Activated T-cell treated with anti-CD3 and anti-CD28 coated beads, Interleukin-2, amount 50 U/mL, for 4 hours (primary cell): Measurements from ENCODE around the gene USP13. TPM values are rescaled to one million over a fixed set of nuclear protein-coding genes. Genes with fewer than 3 reads are reported as not detected.
"Not testable (repeated sequence)": the region's sequence is repeated elsewhere in the genome, so short reads cannot be mapped to it uniquely, and the experiment has no call there.

ENCODE experiments used
- ATAC-seq, 2 donors: fragments of 200-7000 bp; cut with Tn5 transposase; one replicate each; pipeline ENCODE4 v1.10.0; 2021
- DNase-seq: peaks from one replicate; pipeline ENCODE4 v3.0.0-alpha.2; 2020
- H3K27me3 Mint-ChIP-seq: one replicate; pipeline ENCODE4 v1.8.0; 2021; ENCODE audit warnings: low read depth, mixed read lengths
- H3K36me3 Mint-ChIP-seq: one replicate; pipeline ENCODE4 v1.8.0; 2022; ENCODE audit warnings: mixed read lengths; ENCODE audit not compliant: insufficient read depth
- H3K4me1 Mint-ChIP-seq: one replicate; pipeline ENCODE4 v1.8.0; 2021; ENCODE audit warnings: low read depth, mixed read lengths
- H3K4me3 Mint-ChIP-seq: one replicate; pipeline ENCODE4 v1.8.0; 2021; ENCODE audit warnings: mild to moderate bottlenecking, moderate library complexity, mixed read lengths
- H3K9me3 Mint-ChIP-seq: one replicate; pipeline ENCODE4 v1.8.0; 2021; ENCODE audit warnings: mixed read lengths
- total RNA-seq, 3 donors: library from RNA; stranded (reverse); gene quantifications; one replicate each; pipeline ENCODE4 v1.2.1, GENCODE V29; 2021

The USP13 gene
- total RNA-seq, 3 donors from 2014 or later = 6.6 to 9.7 (median 9.1) TPM

DNA sequence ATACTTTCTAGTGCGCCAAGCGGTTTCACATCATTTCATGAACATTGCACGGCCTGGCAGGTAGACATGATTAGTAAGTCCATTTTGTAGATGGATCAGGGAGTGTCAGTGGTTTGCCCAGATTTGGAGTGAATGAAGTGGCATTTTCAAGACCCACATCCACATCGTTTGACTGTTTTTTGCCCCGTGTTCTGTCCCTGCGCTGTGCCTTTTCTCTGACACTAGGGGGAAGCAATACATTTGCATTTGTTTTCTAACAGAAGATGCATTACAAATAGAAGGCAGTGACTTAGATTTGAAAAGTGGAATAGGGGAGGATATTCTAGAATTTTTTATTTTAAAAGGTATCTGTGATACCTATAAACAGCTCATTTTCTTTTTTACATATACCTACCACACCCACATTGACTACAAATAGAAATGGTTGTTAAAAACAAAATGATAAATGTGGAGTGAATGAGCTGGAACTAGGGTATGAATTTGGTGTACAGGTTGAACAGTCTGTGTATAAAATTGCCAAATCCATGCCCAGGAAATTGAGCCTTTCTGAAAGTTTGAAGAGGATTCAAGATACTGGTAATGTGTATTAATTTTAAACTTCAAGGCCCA is 98.0 kb downstream of the USP13 start:
- Mint-ChIP-seq H3K4me1 (no peaks in the 10 kb centered on the region), H3K36me3 (peaks cover 19% of the 10 kb centered on the region), H3K27me3 (no peaks in the 10 kb centered on the region), H3K9me3 (no peaks in the 10 kb centered on the region), H3K4me3 (no peak overlapping the region)
- no peak for DNase-seq
- ATAC-seq = no peak

DNA sequence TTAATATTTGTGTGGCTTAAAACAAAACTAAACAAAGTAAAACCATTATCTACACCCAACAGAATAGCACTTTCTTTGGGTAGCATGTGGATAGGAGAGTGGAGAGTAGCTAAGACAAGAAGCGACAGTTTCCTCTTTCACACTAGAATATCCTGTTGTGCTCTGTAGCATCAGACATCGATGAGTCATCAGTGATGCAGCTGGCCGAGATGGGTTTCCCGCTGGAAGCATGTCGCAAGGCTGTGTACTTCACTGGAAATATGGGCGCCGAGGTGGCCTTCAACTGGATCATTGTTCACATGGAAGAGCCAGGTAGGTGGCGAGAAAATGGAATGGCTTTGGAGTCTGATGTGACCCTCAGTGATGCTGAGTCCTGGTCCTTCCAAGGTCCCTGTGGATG is 108.1 kb downstream of the USP13 start:
- Mint-ChIP-seq H3K4me3 (no peak overlapping the region), H3K4me1 (no peaks in the 10 kb centered on the region), H3K36me3 (peaks cover 36% of the 10 kb centered on the region), H3K9me3 (no peaks in the 10 kb centered on the region), H3K27me3 (no peaks in the 10 kb centered on the region)
- no peak for DNase-seq
- ATAC-seq = no peak

DNA sequence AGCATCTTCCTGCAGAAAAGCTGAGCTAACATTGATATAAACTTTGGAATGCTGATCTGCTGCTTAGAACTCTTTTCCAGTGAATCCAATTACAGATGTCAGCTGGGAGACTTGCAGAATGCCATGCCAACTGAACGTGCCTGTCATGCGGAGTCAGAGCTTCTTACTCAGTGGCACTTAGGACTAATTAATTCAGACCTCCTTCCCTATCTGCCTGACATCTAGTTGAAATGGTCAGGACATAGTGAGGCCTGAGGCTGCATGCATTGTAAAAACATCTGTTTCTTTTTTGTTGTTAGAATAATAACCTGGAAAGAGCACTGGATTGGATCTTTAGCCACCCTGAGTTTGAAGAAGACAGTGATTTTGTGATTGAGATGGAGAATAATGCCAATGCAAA is 112.6 kb downstream of the USP13 start:
- DNase-seq (no peak), ATAC-seq (no peak)
- no peaks in the 10 kb centered on the region for H3K9me3 Mint-ChIP-seq
- no peaks in the 10 kb centered on the region for H3K4me1 Mint-ChIP-seq
- no peak overlapping the region for H3K4me3 Mint-ChIP-seq
- H3K36me3 Mint-ChIP-seq = peaks cover 41% of the 10 kb centered on the region
- H3K27me3 Mint-ChIP-seq = no peaks in the 10 kb centered on the region

DNA sequence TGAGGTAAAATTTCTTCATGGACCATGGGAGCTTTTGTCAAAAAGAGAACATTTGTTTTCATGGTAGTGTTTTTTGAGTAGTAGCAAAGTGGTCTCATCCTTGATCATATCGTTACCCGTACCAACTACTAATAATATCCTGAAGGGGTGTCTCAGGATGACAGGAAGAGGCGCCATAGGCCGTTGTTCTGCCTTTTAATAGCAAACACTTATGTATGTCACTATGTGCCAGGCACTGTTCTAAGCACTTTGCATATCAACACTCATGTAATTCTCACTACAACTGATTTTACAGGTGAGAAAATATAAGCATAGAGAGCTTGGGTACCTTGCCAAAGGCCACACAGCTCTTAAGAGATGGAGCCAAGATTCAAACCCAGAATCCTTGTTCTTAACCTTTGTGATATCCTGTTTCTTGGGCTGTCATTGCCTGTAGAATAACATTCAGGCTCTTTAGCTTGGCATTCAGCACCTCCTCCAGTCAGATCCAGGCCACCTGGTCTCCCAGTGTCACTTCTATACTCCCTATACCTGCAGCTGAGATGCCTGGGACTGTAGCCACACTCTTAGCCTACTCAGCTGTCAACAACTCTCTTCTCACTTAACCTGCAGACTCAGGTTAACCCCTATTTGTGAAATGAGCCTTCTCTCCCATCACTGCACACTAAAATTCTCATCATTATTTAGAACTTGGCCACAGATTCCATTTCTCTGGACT is 113.7 kb downstream of the USP13 start:
- Mint-ChIP-seq H3K9me3 (no peaks in the 10 kb centered on the region), H3K27me3 (no peaks in the 10 kb centered on the region), H3K36me3 (peaks cover 39% of the 10 kb centered on the region), H3K4me1 (no peaks in the 10 kb centered on the region), H3K4me3 (no peak overlapping the region)
- DNase-seq = no peak
- ATAC-seq = no peak

DNA sequence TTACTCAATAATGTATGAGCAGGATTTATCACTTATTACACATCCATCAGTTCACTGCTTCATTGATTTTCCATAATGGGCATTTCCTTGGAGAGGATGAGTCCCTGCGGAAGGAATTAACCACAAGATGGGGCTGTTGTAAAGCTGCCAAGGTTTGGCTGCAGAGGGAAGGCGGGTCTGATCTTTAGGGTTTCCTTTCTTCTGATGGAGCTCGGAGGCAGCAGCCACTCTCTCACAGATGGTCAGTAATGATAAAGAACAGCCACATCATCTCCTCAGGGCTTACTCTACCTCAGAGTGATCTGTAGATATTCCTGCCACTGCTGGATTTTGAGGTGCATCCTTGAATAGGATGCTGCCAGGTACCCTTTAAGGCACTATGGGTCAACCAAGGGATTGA is 115.2 kb downstream of the USP13 start:
- H3K27me3 Mint-ChIP-seq = no peaks in the 10 kb centered on the region
- H3K9me3 Mint-ChIP-seq = no peaks in the 10 kb centered on the region
- no peaks in the 10 kb centered on the region for H3K4me1 Mint-ChIP-seq
- DNase-seq (no peak), ATAC-seq (no peak)
- no peak overlapping the region for H3K4me3 Mint-ChIP-seq
- H3K36me3 Mint-ChIP-seq = peaks cover 30% of the 10 kb centered on the region

DNA sequence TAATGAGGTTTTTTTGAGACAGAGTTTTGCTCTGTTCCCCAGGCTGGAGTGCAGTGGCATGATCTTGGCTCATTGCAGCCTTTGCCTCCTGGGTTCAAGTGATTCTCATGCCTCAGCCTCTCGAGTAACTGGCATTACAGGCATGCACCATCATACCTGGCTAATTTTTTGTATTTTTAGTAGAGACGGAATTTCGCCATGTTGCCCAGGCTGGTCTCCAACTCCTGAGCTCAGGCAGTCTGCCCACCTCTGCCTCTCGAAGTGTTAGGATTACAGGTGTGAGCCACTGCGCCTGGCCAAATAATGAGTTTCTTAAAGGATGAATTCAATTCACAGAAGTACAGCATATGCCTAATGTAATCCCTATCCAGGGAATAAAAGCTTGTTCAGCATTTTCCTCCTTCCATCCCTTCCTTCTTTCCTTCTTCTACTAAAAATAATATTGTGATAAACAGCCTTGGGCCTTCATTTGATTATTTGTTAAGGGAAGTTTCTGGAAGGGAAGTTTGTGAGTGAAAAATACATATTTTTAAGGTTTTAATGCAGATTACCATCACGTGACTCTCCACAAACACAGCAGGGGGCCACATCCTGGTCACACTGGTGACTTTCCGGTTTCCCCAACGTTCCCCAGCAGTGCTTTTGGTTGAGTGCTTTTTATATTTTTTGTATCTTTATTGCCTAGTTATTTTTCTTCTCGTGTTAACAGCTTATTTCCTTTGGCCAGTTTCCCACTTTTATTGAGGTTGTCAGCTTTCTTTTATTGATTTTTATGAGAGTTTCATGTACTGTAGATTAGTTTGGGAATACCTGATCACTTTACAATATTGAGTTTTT is 116.8 kb downstream of the USP13 start:
- no peaks in the 10 kb centered on the region for H3K4me1 Mint-ChIP-seq
- peaks cover 39% of the 10 kb centered on the region for H3K36me3 Mint-ChIP-seq
- DNase-seq (no peak), ATAC-seq (no peak)
- peaks cover 4% of the 10 kb centered on the region for H3K9me3 Mint-ChIP-seq
- no peaks in the 10 kb centered on the region for H3K27me3 Mint-ChIP-seq
- no peak overlapping the region for H3K4me3 Mint-ChIP-seq

DNA sequence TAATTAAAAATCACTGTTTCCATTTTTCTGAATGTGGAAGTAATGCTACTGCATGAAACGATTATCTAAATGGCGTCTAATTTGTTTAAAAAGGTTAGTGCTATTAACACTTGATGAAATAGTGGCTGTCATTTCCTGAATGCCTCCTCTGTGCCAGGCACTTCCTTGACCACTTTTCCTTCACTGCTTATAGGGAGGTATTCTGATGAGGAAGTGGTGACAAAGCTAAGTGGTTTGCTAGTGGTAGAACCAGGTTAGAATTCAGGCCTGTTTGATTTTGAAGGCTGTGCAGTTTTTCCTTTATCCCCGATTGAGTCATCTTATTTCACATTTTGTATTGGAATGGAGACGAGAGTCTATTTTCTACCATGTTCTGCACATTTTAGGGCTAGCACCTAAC is 119.0 kb downstream of the USP13 start:
- Mint-ChIP-seq H3K9me3 (peaks cover 4% of the 10 kb centered on the region), H3K4me1 (no peaks in the 10 kb centered on the region)
- ATAC-seq = no peak

DNA sequence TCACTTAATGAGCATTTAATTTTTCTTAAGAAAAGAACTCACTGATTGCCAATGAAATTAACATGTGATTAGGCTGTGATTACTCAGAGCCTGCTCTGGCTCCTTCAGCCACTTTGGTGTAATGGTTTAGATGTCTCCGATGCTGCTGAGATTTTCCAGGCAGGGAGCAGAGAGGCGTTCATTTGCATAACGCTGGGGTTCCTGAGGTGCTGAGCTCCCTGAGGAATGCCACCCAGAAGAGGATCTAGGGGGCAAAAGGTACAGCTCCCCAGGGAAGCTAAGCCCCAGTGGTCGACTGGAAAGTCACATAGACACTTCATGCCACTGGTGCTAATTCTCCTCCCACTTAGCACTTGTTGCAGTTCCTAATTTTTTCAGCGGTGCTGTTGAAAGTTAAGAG is 119.5 kb downstream of the USP13 start:
- Mint-ChIP-seq H3K36me3 (peaks cover 32% of the 10 kb centered on the region), H3K9me3 (peaks cover 4% of the 10 kb centered on the region), H3K4me3 (no peak overlapping the region), H3K4me1 (no peaks in the 10 kb centered on the region), H3K27me3 (no peaks in the 10 kb centered on the region)
- ATAC-seq = no peak
- no peak for DNase-seq

More for the DNA sequence above, 119.0 kb downstream of the USP13 start:
- H3K27me3 Mint-ChIP-seq = no peaks in the 10 kb centered on the region
- peaks cover 35% of the 10 kb centered on the region for H3K36me3 Mint-ChIP-seq
- no peak overlapping the region for H3K4me3 Mint-ChIP-seq
- DNase-seq = no peak

DNA sequence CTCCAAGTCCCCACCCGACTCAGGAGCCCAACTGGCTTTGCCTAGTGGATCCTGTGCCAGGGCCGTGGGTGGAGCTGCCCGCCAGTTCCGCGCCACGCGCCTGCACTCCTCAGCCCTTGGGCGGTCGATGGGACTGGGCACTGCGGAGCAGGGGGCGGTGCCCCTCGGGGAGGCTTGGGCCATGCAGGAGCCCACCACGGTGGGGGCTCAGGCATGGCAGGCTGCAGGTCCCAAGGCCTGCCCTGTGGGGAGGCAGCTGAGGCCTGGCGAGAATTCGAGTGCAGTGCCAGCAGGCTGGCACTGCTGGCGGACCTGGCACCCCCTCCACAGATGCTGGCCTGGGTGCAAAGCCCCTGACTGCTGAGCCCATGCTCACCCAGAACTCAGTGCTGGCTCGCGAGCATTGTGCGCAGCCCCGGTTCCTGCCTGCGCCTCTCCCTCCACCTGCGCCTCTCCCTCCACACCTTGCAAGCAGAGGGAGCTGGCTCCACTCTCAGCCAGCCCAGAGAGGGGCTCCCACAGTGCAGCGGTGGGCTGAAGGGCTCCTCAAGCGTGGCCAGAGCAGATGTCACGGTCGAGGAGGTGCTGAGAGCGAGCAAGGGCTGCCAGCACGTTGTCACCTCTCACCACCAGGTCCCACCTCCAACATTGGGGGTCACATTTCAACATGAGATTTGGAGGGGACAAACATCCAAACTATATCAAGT is 122.7 kb downstream of the USP13 start:
- Mint-ChIP-seq H3K36me3 (peaks cover 36% of the 10 kb centered on the region), H3K4me3 (no peak overlapping the region), H3K4me1 (no peaks in the 10 kb centered on the region), H3K27me3 (no peaks in the 10 kb centered on the region), H3K9me3 (peaks cover 11% of the 10 kb centered on the region)
- ATAC-seq = no peak
- no peak for DNase-seq

DNA sequence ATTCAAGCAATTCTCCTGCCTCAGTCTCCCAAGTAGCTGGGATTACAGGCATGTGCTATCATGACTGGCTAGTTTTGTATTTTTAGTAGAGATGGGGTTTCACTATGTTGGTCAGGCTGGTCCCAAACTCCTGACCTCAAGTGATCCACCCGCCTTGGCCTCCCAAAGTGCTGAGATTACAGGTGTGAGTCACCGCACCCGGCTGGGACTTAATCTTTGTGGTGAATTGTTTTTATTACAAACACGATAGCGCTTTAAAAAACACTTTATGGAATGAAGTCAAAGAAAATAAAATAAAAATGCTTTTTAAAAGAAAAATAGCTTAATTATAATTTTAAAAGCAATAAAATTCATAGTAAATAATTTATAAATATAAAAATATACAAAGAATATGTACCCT is 130.0 kb downstream of the USP13 start:
- DNase-seq = not testable (repeated sequence)

DNA sequence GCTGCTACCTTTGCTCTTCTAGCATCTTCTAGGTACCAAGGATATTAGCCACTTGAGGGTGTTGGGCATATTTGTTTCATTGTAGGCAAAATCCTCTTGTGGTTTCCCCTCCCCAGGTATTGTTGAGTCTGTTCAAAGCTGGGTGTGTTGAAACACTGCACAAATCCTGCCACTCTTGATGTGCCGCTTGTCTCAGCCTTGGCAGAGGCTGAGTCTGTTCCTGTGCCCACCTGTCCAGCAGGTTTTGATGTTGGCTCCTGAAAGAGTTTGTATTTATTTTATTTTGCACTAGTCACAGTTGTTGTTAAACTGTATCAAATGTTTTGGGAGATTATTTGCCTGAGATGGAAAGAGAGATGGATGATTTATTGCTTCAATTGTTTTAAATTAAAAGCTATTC is 136.2 kb downstream of the USP13 start:
- Mint-ChIP-seq H3K27me3 (no peaks in the 10 kb centered on the region), H3K4me3 (no peak overlapping the region), H3K4me1 (no peaks in the 10 kb centered on the region), H3K9me3 (no peaks in the 10 kb centered on the region), H3K36me3 (peaks cover 10% of the 10 kb centered on the region)
- DNase-seq (no peak), ATAC-seq (no peak)

More for the DNA sequence above, 130.0 kb downstream of the USP13 start:
- not testable (repeated sequence) for H3K4me1 Mint-ChIP-seq, ATAC-seq, H3K4me3 Mint-ChIP-seq, H3K9me3 Mint-ChIP-seq, H3K27me3 Mint-ChIP-seq
- H3K36me3 Mint-ChIP-seq = peaks cover 35% of the 10 kb centered on the region

DNA sequence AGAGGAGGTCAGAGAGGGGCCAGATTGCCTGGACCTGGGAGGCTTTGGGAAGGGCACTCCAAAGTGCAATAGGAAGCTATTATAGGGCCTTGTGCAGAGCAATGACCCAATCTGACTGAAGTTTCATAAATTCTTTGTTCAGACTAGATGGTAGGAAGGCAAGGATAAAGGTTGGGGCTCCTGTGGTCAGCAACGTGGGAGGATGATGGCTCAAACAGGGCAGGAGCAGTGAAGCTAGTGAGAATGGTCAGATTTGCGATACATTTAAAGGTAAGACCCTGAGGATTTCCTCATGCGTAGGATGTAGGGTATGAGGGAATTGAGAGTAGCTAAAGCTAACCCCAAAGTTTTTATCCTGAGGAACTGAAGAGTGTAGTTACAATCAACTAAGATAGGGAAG is 139.0 kb downstream of the USP13 start:
- H3K4me3 Mint-ChIP-seq = no peak overlapping the region
- ATAC-seq = no peak
- no peaks in the 10 kb centered on the region for H3K9me3 Mint-ChIP-seq

DNA sequence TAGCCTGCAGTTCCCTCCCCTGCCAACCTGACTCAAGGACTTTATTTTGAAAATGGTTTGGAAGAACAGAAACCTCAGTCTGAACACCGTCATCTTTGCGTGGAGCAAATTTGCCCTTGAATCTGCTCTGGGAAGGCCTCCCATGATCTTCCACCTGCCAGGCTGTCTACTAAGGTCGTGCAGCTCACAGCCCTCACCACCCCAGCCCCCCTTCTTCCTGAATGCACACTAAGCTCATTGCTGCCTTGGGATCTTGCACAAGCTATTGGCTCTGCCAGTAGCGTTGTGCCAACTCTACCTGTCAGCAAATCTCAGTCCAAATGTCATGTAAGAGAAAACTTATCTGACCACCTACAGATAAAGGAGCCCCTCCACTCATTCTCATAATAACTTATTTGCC is 141.5 kb downstream of the USP13 start:
- ATAC-seq (no peak), DNase-seq (no peak)
- no peaks in the 10 kb centered on the region for H3K27me3 Mint-ChIP-seq
- H3K4me3 Mint-ChIP-seq = no peak overlapping the region
- H3K36me3 Mint-ChIP-seq = no peaks in the 10 kb centered on the region
- no peaks in the 10 kb centered on the region for H3K4me1 Mint-ChIP-seq
- no peaks in the 10 kb centered on the region for H3K9me3 Mint-ChIP-seq

More for the DNA sequence above, 139.0 kb downstream of the USP13 start:
- no peaks in the 10 kb centered on the region for H3K4me1 Mint-ChIP-seq
- H3K27me3 Mint-ChIP-seq = no peaks in the 10 kb centered on the region
- no peak for DNase-seq
- peaks cover 2% of the 10 kb centered on the region for H3K36me3 Mint-ChIP-seq

DNA sequence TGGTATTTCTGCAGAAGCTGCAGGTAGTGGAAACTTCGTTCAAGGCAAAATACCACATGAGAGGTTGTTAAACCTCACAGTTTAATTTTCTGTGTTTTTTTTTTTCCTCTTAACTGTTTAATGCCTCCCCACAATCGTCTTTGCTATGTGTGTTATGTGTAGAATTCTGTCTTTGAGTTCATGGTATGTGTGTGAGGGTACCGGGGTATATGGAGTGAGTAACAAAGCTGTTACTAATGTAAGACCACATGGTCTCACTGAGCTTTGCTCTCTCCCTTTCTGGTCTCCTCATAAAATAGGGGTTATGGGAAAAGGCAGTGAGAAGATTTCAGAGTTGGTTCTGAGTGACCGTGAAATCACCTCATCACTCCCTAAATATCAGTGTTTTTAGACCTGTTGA is 143.6 kb downstream of the USP13 start:
- H3K27me3 Mint-ChIP-seq = no peaks in the 10 kb centered on the region
- no peak for ATAC-seq
- no peak for DNase-seq
- no peaks in the 10 kb centered on the region for H3K4me1 Mint-ChIP-seq
- no peak overlapping the region for H3K4me3 Mint-ChIP-seq
- no peaks in the 10 kb centered on the region for H3K9me3 Mint-ChIP-seq
- H3K36me3 Mint-ChIP-seq = no peaks in the 10 kb centered on the region
